ENCODE measurements around the gene DENND2D.

GRCh38 chr1:111147948-111148347, 52.5 kb downstream of the DENND2D start:
- TF ChIP-seq CTCF (IDR thresholded peaks at IDR 0.05) (no peak), POLR2A (IDR thresholded peaks at IDR 0.05) (no peak)
